GM18873 (cell line): ENCODE results near the gene NOB1.

Experiments
- ATAC-seq: cut with Tn5 transposase; IDR thresholded peaks from one replicate; pipeline ENCODE4 v1.9.1; 2021; ENCODE audit warnings: mild to moderate bottlenecking, moderate library complexity, moderate number of reproducible peaks; ENCODE audit not compliant: unreplicated experiment, low FRiP score

Gene NOB1

GRCh38 chr16:69724414-69724873 is 30.3 kb downstream of the NOB1 start:
- ATAC-seq, result no peak

GRCh38 chr16:69721441-69721957 is 33.2 kb downstream of the NOB1 start:
- no peak for ATAC-seq

- no peak for ATAC-seq
These were observed 33.8 kb downstream of the NOB1 start for GRCh38 chr16:69720822-69721430.

- ATAC-seq, result no peak
These were observed 36.5 kb downstream of the NOB1 start for GRCh38 chr16:69718111-69718764.

- no peak for ATAC-seq
These were observed 37.7 kb downstream of the NOB1 start for GRCh38 chr16:69717066-69717465.

- no peak for ATAC-seq
These were observed 41.7 kb downstream of the NOB1 start for GRCh38 chr16:69712914-69713581.

GRCh38 chr16:69712277-69712676 is 42.4 kb downstream of the NOB1 start:
- no peak for ATAC-seq

- ATAC-seq, result no peak
These were observed 43.5 kb downstream of the NOB1 start for GRCh38 chr16:69711115-69711740.

- no peak for ATAC-seq
These were observed 45.2 kb downstream of the NOB1 start for GRCh38 chr16:69709456-69710084.

- ATAC-seq, result no peak
These were observed 46.6 kb downstream of the NOB1 start for GRCh38 chr16:69707920-69708683.

- no peak for ATAC-seq
These were observed 47.8 kb downstream of the NOB1 start for GRCh38 chr16:69706975-69707340.

- no peak for ATAC-seq
These were observed 48.3 kb downstream of the NOB1 start for GRCh38 chr16:69706256-69706974.

GRCh38 chr16:69703638-69704037 is 51.1 kb downstream of the NOB1 start:
- ATAC-seq, result no peak

GRCh38 chr16:69701866-69702265 is 52.9 kb downstream of the NOB1 start:
- ATAC-seq, result no peak

- no peak for ATAC-seq
These were observed 53.3 kb downstream of the NOB1 start for GRCh38 chr16:69701452-69701851.

- no peak for ATAC-seq
These were observed 54.8 kb downstream of the NOB1 start for GRCh38 chr16:69699915-69700314.

- no peak for ATAC-seq
These were observed 56.3 kb downstream of the NOB1 start for GRCh38 chr16:69698404-69698803.

- ATAC-seq, result no peak
These were observed 60.8 kb downstream of the NOB1 start for GRCh38 chr16:69693916-69694315.
